Vagina (tissue), 2 donors: ENCODE measurements around the gene MAD2L1BP.

Experiments used
- POLR2A ChIP-seq, 2 donors: fragments of 450-650 bp; IDR thresholded peaks; one replicate each; pipeline ENCODE4 v1.6.1; 2017; ENCODE audit warnings: antibody characterized with exemption in 2 of 2, mild to moderate bottlenecking in 2 of 2, moderate library complexity in 2 of 2
- POLR2AphosphoS5 ChIP-seq, 2 donors: sonication (generic); formaldehyde crosslinking; IDR thresholded peaks; one replicate each; pipeline ENCODE4 v1.9.0; 2017; ENCODE audit warnings: antibody characterized with exemption in 2 of 2, mild to moderate bottlenecking in 2 of 2, low read depth in 1 of 2; ENCODE audit not compliant: insufficient read depth in 1 of 2
- TF ChIP-seq, protein P1 (sequence below), 3 experiments: fragments of 450-650 bp in 2 of 3; fragments of 200-600 bp in 1 of 3; sonication (generic) in 1 of 3; IDR thresholded peaks; one replicate each; pipeline ENCODE4 v1.5.1; 2017 to 2019; ENCODE audit warnings: antibody characterized with exemption in 3 of 3, mild to moderate bottlenecking in 2 of 3, moderate library complexity in 2 of 3

DNA sequence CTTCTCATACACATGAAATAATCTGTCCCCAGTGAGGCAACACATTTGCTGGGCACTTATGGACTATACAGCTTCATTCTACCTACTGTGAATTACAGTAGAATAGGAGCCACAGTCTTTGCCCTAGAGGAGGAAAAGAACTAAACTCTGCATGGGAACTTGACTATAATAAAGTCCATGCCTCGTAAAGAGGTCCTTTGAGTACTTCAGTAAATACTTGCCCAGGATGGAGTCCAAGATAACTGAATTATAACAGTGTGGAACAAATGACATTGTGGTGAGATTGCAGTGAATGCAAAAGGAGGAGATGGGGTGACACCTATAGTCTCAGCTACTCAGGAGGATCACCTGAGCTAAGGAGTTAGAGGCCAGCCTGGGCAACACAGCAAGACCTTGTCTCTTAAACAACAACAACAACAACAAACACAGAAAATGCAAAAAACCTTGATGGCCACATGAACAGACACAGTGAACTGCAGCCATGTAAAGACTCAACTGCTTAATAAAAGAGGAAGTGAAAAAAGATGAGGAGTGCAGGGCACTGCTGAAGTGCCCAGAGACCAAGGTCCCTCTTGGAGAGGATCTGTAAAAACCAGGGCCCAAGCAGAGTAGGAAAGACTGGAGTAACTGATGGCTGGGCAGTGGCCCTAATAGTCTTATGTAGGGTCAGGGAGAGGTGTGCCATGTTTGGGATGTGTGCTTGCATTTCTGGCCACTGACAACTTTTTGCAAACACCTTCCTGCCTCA, 48.2 kb downstream of the MAD2L1BP start:
- TF ChIP-seq, protein P1, sequence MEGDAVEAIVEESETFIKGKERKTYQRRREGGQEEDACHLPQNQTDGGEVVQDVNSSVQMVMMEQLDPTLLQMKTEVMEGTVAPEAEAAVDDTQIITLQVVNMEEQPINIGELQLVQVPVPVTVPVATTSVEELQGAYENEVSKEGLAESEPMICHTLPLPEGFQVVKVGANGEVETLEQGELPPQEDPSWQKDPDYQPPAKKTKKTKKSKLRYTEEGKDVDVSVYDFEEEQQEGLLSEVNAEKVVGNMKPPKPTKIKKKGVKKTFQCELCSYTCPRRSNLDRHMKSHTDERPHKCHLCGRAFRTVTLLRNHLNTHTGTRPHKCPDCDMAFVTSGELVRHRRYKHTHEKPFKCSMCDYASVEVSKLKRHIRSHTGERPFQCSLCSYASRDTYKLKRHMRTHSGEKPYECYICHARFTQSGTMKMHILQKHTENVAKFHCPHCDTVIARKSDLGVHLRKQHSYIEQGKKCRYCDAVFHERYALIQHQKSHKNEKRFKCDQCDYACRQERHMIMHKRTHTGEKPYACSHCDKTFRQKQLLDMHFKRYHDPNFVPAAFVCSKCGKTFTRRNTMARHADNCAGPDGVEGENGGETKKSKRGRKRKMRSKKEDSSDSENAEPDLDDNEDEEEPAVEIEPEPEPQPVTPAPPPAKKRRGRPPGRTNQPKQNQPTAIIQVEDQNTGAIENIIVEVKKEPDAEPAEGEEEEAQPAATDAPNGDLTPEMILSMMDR (IDR thresholded peaks at IDR 0.05) = no peak
- TF ChIP-seq POLR2A (IDR thresholded peaks at IDR 0.05) (no peak), POLR2AphosphoS5 (IDR thresholded peaks at IDR 0.05; ENCODE audit: insufficient read depth in 1 of 2, low read depth in 1 of 2) (no peak)
